HG03139 (cell line): ENCODE data around the gene CHMP6.

Source experiments
- ATAC-seq: cut with Tn5 transposase; IDR thresholded peaks from one replicate; pipeline ENCODE4 v1.9.1; 2021; ENCODE audit not compliant: unreplicated experiment

Gene CHMP6

GRCh38 chr17:80992077-80992947 lies 671 bp downstream of the CHMP6 start:
- no peak for ATAC-seq

GRCh38 chr17:80992948-80993624 lies 1.4 kb downstream of the CHMP6 start:
- no peak for ATAC-seq

DNA sequence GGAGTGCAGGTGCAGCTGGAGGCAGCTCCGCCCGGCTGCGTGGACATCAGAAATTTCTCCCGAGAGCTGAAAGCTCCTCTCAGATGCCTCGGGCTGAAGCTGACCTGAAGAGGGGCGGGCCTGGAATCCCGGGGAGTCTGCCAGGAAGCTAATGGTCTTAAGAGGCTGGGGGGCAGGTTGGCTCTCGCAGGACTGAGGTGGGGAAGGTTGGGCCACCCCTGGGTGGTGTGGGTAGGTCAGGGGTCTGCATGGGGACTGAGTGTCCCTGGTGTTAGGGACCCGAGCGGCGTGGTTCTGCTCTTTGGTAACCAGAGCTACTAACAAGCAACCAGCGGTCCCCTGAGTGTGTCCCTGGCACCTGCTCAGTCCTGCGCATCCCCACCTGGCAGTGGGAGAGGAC lies 3.5 kb downstream of the CHMP6 start:
- ATAC-seq = no peak

- ATAC-seq = no peak
These were observed 5.0 kb downstream of the CHMP6 start for GRCh38 chr17:80996422-80997305.

DNA sequence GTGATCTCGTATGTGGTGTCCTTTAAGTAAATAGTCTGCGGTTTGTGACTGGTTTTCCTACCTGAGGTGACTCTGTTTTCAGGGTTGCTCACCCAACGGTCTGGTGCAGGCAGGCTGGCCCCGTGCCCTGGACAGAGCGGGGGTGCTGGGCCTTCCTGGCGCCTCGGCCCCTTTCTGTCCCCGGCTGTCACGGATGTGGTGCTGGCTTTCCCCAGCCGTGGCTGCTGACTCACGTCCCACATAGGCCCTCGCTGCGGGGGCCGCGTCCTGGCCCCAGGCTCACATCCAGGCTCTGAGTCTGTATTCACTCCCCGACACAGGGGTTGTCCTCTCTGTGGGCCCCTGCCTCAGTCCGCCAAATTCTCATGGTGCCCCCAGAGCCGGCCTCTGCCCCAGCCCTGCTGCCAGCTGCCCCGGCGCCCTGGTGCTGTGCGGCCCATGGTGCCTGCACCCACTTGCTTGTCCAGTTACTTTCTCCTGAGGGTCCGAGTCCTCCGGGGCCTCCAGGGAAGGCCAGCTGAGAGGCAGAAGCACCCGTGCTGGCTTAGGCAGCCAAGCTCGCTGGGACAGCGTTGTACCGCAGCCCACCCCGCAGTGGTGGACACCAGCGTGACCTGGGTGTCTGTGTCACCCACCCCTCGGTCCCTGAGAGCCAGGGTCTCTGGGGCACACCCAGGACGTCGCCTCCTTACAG lies 5.9 kb downstream of the CHMP6 start:
- ATAC-seq = no peak

DNA sequence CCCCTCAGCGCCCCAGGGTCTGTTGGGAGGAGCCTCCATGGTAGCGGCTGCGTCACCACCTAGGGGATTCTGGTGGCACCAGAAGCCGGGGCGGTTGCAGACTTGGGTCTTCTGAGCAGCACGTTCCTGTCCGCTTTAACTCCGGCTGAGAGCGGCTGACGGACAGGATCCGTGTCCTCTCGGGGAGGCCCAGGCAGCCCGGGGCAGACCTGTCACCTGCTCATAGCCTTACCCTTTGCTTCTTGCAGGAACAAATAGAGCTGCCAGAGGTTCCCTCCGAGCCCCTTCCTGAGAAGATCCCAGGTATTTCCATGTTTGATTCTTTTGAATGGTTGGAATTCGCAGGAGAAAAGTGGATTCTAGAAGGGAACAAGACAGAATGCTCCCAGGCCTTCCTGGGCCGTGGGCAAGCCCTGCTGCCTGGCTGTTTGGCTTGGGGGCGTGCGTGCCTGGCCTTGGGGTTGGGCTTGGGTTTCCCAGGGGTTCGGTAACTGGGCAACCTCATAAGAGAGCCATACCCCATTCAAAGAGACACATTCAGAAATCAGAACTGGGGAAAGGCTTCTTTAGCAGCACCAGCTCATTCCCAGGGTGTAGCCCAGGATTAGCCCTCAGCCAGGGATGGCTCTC lies 6.6 kb downstream of the CHMP6 start:
- ATAC-seq = no peak

DNA sequence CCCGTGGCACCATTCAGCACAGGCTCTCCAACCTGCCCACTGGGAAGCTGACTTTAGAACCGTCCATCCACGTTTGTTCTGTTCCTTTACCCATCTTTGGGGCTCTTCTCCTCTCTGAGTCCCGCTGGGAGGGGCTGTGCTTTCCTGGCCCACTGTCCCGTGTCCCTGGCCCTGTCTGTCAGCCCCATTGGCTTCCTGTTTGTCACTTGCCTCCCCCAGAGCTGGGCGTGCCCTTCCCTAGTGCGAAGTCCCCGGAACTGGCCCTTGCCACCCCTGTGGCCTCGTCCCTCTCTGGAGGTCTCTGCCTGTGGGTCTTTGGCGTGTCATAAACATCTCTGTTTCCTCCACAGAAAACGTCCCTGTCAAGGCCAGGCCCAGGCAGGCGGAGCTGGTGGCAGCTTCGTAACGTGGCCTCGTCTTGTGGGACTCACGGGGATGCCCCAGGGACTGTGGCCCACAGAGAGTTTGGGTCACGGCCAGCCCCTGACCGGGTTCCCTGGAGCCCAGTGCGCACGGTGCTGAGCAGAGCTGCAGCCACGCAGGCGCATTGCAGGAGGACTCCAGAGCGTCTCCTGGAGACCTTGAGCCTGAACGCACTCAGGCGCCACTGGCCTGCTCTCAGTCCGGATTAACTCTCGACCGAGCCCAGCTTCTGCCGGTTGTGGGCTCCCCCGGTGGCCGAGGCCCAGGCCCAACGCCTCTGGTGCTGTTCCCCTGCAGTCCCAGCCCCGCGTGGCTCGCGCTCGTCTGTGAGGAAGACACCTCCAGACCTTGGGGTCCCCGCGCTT lies 7.3 kb downstream of the CHMP6 start:
- ATAC-seq = no peak

GRCh38 chr17:80999536-81000333 lies 8.1 kb downstream of the CHMP6 start:
- no peak for ATAC-seq

DNA sequence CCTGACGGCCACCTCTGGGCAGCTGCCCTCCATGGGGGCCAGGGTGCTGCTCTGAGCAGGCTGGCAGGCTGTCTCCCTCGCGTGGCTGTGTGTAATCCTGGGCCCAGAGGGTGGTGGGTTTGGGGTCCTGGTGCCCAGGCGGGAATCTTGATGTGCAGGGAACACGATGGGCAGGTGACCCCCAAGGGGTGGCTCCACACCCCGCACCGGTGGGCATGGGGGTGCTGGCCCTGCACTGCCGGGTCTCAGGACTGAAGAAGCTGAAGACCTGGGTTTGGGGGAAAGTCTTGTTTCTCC lies 8.6 kb downstream of the CHMP6 start:
- no peak for ATAC-seq

GRCh38 chr17:81000631-81001357 lies 9.2 kb downstream of the CHMP6 start:
- ATAC-seq = no peak

- no peak for ATAC-seq
These were observed 10.4 kb downstream of the CHMP6 start for GRCh38 chr17:81002013-81002384.

- no peak for ATAC-seq
These were observed 11.0 kb downstream of the CHMP6 start for GRCh38 chr17:81002409-81003361.

DNA sequence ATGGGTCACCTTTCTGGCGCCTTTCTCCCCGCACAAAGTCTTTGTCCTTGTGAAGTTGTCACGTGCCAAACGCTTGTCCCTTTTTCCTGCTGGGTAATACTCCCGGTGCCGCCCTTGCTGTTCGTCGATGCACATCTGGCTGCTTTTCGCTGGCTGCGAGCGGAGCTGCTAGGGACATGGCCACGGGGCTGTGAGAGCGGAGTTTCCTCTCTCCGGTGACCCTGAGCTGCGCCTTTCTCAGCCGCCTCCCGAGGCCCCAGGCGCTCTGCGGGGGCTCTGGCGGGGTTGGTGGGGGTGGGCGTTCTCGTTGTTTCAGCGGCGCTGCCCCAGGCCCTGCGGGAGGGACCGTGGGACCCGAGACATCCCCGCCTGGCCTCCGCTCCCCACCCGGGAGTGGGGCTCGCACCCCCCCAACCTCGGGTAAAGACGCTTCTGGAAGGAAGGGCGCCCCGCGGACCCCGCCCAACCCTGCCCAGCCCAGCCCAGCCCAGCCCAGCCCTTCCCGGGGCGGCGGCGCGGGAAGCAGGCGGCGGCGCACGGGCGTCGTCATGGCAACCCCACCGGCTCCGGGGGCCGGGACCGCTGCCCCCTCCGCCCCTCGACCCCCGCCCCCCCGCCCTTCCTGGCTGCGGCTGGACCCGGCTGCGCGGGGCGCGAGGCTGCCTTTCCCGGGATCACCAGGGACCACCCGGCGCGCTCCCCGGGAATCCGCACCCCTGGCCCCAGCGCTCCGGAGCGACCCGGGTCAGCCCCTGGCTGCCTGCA lies 12.3 kb downstream of the CHMP6 start:
- no peak for ATAC-seq

DNA sequence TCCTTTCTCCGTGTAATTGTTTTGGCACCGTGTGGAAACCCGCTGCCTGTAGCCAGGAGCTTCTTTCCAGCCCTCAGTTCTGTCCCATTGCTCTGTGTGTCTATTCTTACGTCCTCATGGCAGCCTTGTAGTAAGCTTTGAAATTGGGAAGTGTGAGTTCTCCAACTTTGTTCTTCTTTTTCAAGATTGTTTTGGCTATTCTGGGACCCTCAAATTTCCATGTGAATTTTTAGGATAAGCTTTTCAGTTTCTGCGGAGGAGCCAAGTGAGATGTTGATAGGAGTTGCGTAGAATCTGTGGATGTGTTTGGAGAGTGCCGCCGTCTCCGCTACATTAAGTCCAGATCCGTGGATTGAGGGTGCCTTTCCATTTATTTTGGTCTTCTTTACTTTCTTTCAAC lies 15.2 kb downstream of the CHMP6 start:
- ATAC-seq = no peak

- no peak for ATAC-seq
These were observed 16.5 kb downstream of the CHMP6 start for GRCh38 chr17:81008140-81008539.

DNA sequence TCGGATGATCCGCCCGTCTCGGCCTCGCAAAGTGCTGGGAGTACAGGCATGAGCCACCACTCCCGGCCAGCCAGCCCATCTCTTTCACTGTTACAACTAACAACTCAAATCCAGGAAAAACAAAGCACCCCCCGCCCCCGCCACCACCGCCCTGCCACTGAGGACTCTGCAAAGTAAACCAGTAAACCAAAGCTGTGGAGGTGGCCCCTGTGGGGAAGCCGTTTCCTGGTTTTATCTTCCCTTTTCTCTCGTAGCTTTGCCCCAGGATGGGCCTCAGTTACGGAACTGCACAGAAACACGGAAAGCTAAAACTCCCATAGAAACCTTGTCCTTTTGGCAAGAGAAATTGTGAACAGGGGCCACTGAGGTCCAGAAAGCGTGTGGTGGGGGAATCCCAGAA lies 17.5 kb downstream of the CHMP6 start:
- ATAC-seq = no peak

- ATAC-seq = no peak
These were observed 19.3 kb downstream of the CHMP6 start for GRCh38 chr17:81010935-81011334.
